ENCODE data around the gene PACS2.
"Not testable (repeated sequence)": the region's sequence is repeated elsewhere in the genome, so short reads cannot be mapped to it uniquely, and the experiment has no call there.

Gene PACS2

GRCh38 chr14:105325716-105326567 is 11.4 kb downstream of the PACS2 start:
- TF ChIP-seq CTCF (IDR thresholded peaks at IDR 0.05; ENCODE audit: insufficient read depth, missing control alignments), result no peak
- FAIRE-seq, result no peak
- no peak for DNase-seq (ENCODE audit: insufficient read length, low spot score)

GRCh38 chr14:105326568-105326867 is 12.0 kb downstream of the PACS2 start:
- FAIRE-seq (no peak), DNase-seq (ENCODE audit: insufficient read length, low spot score) (no peak)
- no peak for TF ChIP-seq CTCF (IDR thresholded peaks at IDR 0.05; ENCODE audit: insufficient read depth, missing control alignments)

- TF ChIP-seq CTCF (IDR thresholded peaks at IDR 0.05; ENCODE audit: insufficient read depth, missing control alignments), result no peak
- FAIRE-seq (no peak), DNase-seq (ENCODE audit: insufficient read length, low spot score) (no peak)
Observed at GRCh38 chr14:105326891-105327694, 12.5 kb downstream of the PACS2 start.

GRCh38 chr14:105327695-105328045 is 13.1 kb downstream of the PACS2 start:
- not testable (repeated sequence) for DNase-seq (ENCODE audit: insufficient read length, low spot score); FAIRE-seq

- DNase-seq (ENCODE audit: insufficient read length, low spot score) (no peak), FAIRE-seq (no peak)
- TF ChIP-seq CTCF (IDR thresholded peaks at IDR 0.05; ENCODE audit: insufficient read depth, missing control alignments), result no peak
Observed at GRCh38 chr14:105328070-105328677, 13.6 kb downstream of the PACS2 start.

GRCh38 chr14:105328678-105329390 is 14.3 kb downstream of the PACS2 start:
- FAIRE-seq, result no peak
- DNase-seq (ENCODE audit: insufficient read length, low spot score), result no peak
- TF ChIP-seq CTCF (IDR thresholded peaks at IDR 0.05; ENCODE audit: insufficient read depth, missing control alignments), result no peak

- FAIRE-seq, result no peak
- no peak for DNase-seq (ENCODE audit: insufficient read length, low spot score)
- TF ChIP-seq CTCF (IDR thresholded peaks at IDR 0.05; ENCODE audit: insufficient read depth, missing control alignments), result no peak
Observed at GRCh38 chr14:105329411-105330150, 15.0 kb downstream of the PACS2 start.

Measured in D721Med (cell line).